HG03108 (cell line): Measurements from ENCODE around the gene CXCL14.

Experiments
- ATAC-seq: cut with Tn5 transposase; IDR thresholded peaks from one replicate; pipeline ENCODE4 v1.9.1; 2021; ENCODE audit warnings: moderate library complexity; ENCODE audit not compliant: unreplicated experiment

The CXCL14 gene, protein sequence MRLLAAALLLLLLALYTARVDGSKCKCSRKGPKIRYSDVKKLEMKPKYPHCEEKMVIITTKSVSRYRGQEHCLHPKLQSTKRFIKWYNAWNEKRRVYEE

GRCh38 chr5:135578685-135579341 is at the start of gene CXCL14:
TSS of gene CXCL14 (minus strand) at chr5:135578991. CDS start at chr5:135578778, 213 bp downstream.
- no peak for ATAC-seq

- ATAC-seq, result no peak
Observed at GRCh38 chr5:135626636-135627035, 47.8 kb upstream of the CXCL14 start.

- ATAC-seq, result no peak
Observed at GRCh38 chr5:135625961-135626360, 47.2 kb upstream of the CXCL14 start.

DNA sequence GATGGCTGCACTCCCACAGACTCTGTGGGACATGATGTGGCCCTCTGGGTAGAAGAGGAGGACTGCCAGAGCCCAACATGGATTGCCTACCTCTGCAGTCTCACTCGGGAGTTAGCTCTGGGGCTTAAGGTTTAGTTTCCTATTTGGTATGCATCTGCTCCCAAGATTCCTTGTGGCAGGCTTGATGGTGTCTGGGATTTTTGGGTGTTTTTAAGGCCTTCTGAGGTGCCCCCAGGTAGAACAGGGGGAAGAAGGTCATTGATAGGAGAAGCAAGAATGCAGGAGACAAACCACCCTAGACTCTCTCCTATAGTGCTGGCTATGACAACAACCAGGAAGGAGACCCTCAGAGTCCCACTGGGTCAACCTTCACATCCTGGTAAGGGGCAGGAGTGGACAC is 46.7 kb upstream of the CXCL14 start:
- ATAC-seq, result no peak

DNA sequence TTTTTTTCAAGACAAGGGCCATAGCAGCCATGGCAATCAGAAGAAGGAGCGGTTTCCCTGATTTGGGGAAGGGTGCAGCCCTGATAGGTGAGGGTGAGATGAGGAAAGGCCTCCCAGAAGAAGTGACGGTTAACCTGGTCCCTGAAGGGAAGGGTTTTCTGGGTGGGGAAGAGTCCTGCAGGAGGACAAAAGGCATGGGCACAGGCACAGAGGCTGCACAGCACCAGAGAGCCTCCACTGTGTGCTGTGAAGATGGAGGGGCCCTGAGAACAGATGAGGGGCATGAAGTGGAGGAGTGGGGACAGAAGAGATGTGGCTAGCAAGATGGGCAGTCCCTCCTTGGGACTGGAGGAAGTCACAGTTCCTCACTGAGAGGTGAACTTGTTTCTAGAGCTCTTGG is 46.3 kb upstream of the CXCL14 start:
- ATAC-seq, result no peak

DNA sequence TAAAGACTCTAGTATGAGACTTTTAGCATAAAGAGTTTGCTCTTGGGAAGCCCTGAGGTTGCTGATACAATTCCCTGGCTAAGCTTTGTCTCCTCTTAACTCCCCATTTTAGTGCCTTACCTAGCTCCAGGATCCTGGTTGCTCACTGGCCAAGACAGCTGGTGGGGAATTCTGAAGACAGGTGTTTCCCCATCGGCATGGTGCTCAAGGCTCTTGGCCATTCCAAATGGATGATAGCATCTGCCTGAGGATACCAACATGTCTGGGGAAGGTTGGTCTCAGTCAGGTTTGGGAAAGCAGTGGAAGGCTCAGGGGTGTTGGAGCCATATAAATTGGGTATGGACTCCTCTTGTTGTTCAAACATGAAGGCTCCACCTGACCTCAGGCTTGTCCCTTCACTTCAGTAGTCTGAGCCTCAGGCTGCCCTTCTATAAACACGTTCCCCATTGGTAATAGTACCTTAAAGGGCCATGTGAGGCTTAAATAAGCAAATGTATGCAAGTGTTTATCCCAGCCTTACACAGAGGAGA is 44.5 kb upstream of the CXCL14 start:
- no peak for ATAC-seq

- ATAC-seq, result no peak
Observed at GRCh38 chr5:135615581-135616260, 36.9 kb upstream of the CXCL14 start.

DNA sequence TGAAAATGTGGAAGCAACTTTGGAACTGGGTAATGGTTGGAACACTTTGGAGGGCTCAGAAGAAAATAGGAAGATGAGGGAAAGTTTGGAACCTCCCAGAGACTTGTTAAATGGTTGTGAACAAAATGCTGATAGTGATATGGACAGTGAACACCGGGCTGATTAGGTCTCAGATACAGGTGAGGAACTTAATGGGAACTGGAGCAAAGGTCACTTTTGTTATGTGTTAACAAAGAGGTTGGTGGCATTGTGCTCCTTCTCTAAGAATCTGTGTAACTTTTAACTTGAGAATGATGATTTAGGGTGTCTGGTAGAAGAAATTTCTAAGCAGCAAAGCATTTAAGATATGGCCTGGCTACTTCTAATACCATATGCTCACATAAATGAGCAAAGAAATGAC is 36.4 kb upstream of the CXCL14 start:
- ATAC-seq, result no peak

DNA sequence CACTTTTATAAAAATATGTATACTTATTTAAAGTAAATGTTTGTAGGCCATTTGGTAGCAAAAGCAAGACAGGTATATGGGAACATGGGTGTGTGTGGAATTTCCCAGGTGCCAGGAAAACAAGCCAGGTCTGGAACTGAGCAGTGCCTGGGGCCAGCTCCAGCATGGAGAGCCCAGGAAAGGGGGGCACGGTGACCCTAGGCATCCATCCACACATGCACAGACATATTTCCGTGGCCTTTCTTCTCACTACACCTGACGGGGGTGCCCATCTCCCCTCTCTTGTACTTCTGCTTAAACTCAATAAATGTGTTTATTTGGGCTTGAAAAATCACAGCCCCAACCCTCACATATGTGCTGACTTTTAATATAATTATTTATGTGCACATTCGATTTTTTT is 31.2 kb upstream of the CXCL14 start:
- no peak for ATAC-seq

- ATAC-seq, result no peak
Observed at GRCh38 chr5:135608761-135609443, 30.1 kb upstream of the CXCL14 start.

- ATAC-seq, result no peak
Observed at GRCh38 chr5:135608361-135608760, 29.6 kb upstream of the CXCL14 start.

GRCh38 chr5:135606431-135606830 is 27.6 kb upstream of the CXCL14 start:
- no peak for ATAC-seq

DNA sequence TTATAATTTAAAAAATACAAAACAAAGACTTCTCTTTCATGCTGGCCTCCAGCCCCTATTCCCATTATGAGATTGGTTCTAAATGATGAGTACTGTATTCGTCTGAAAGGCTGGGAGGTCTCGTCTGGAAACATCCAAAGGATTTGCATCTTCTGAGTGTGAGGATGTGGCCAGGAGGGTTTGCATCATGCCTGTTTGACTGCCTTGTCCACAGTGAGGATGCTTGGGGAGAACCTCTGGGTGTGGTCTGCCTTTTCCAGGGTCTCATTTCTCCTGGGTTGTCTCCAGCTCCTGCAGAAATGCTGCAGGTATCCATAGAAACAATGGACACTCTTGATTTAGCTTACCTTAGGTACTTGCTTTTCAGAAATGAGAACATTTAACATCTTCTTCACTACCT is 26.4 kb upstream of the CXCL14 start:
- no peak for ATAC-seq

- ATAC-seq, result no peak
Observed at GRCh38 chr5:135604056-135604455, 25.3 kb upstream of the CXCL14 start.

GRCh38 chr5:135602882-135603721 is 24.3 kb upstream of the CXCL14 start:
- no peak for ATAC-seq

DNA sequence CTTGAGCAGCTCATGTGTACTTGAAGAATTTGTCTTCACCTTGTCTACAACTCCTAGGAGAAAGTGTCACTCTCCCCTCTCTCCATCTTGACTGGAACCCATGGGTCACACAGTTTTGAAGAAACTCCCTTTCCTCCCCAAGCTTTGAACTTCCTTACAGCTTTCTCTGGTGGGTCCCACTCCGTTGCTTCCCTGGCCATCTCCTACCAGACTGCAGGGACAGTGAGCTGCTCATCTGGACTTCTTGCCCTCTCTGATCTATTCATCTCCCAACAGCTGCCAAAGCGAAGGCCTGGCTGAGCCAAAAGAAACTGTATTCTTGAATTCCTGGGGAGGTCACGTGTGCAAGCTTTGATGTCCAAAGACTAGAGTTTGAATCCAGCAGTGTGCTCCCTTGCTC is 22.7 kb upstream of the CXCL14 start:
- no peak for ATAC-seq

DNA sequence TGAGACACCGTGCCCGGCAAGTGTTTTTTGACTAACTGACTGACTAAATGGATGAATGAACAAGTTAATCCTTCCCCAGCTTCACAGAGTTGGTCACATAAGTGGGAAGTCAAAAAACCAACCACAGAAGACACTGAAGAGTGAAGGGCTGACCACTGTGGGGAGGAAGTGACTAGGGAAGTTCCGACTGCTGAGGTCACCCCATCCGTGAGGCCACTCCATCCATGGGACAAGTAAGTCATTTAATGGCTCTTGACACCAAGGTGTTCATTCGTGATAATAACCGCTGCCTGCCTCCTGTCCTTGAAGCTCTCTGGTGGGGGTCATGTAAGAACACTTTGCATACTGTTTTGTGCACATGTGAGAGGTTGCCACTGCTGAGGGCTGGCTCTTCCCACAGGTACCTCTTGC is 22.2 kb upstream of the CXCL14 start:
- ATAC-seq, result no peak

DNA sequence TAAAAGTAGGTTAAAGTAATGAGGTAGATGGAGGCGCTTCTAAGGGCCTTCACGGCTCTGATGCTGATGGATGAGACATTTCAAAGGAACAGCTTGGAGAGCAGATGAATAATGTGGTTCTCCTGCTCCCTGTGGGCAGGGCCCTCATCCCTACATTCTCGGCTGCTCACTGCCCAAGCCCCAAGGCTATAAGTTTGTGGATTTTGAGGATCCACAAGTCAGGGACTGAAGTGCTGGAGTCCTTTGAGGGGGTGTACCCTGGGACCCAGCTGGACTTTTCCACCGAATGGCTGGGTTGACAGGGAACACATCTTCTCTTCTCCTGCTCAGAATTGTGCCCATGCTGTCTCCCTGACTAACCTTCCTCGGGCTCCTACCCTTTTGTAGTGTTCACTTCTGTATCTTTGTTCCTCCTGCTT is 21.4 kb upstream of the CXCL14 start:
- ATAC-seq, result no peak

DNA sequence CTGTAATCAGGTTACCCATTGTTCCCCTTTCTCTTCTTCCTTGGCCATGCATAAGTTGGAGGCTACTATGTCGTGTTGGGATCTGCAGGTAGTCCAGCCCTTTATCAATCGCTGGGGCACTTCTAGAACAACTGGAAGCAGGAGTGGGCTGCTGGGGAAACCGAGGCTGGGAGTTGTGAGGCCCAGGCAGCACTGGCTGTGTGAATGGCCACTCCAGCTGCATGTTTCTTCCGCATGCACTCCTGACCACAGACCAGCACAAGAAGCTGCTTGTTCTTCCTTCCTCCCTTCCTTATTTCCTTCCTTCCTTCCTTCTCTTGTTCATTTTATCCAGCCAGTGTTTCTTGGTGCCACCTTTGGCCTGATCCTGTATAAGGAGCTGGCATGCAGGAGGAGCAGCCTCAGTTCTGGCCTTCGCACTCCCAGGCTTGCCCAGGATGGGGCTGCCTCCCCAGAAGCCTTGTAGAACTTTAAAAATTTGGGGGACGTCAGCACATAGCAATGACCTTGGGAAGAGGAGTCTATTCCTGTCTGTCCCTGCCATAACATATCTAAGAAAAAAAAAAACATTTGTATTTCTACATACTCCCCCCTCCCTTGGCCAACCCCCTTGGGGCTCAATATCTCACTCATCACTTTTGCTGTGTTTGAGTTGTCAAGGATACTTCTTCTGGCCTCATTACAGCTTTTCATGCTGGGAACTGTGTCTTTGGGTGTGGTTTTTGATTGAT is 20.8 kb upstream of the CXCL14 start:
- no peak for ATAC-seq
